Neural progenitor cell (in vitro differentiated cells): ENCODE results near the gene TLE3. TPM values are rescaled to one million over a fixed set of nuclear protein-coding genes. Genes with fewer than 3 reads are reported as not detected.

Experiments
- DNase-seq: peaks from one replicate; pipeline ENCODE4 v3.0.0-alpha.2; 2016; ENCODE audit warnings: low spot score
- H2AFZ ChIP-seq: fragments of 200-600 bp; sonication (generic); replicated peaks from 2 replicates; pipeline ENCODE4 v1.6.1; 2016; ENCODE audit warnings: antibody characterized with exemption
- H3F3A ChIP-seq: fragments of 200-600 bp; sonication (generic); 2 replicates; pipeline ENCODE4 v1.6.1; 2016; ENCODE audit warnings: antibody characterized with exemption, low read depth
- H3K27ac ChIP-seq: fragments of 200-600 bp; sonication (generic); 2 replicates; pipeline ENCODE4 v1.5.1; 2016; ENCODE audit warnings: mild to moderate bottlenecking
- H3K27me3 ChIP-seq: fragments of 200-600 bp; sonication (generic); 2 replicates; pipeline ENCODE4 v1.6.1; 2016; ENCODE audit warnings: mild to moderate bottlenecking, moderate library complexity
- H3K36me3 ChIP-seq: fragments of 200-600 bp; sonication (generic); 2 replicates; pipeline ENCODE4 v1.5.1; 2016
- H3K4me1 ChIP-seq: fragments of 200-600 bp; sonication (generic); 2 replicates; pipeline ENCODE4 v1.6.1; 2016; ENCODE audit warnings: mixed run types
- H3K4me2 ChIP-seq: fragments of 200-600 bp; sonication (generic); 2 replicates; pipeline ENCODE4 v1.6.1; 2016
- H3K4me3 ChIP-seq: fragments of 200-600 bp; sonication (generic); 2 replicates; pipeline ENCODE4 v1.5.1; 2016
- H3K79me2 ChIP-seq: fragments of 200-600 bp; sonication (generic); 2 replicates; pipeline ENCODE4 v1.6.1; 2016; ENCODE audit warnings: low read depth
- H3K9ac ChIP-seq: fragments of 200-600 bp; sonication (generic); 2 replicates; pipeline ENCODE4 v1.6.1; 2016
- H3K9me3 ChIP-seq: fragments of 200-600 bp; sonication (generic); 2 replicates; pipeline ENCODE4 v1.5.1; 2016; ENCODE audit warnings: low read depth
- H4K20me1 ChIP-seq: fragments of 200-600 bp; sonication (generic); 2 replicates; pipeline ENCODE4 v1.6.1; 2016; ENCODE audit warnings: low read depth
- H3K27ac Mint-ChIP-seq: 3 replicates; pipeline ENCODE4 v1.8.0; 2021; ENCODE audit warnings: mixed read lengths
- H3K27me3 Mint-ChIP-seq: 2 replicates; pipeline ENCODE4 v1.8.0; 2022; ENCODE audit warnings: low read depth, mild to moderate bottlenecking, inconsistent platforms, moderate library complexity, mixed read lengths; ENCODE audit not compliant: insufficient read depth
- H3K36me3 Mint-ChIP-seq: 3 replicates; pipeline ENCODE4 v1.8.0; 2021; ENCODE audit warnings: mixed read lengths
- H3K4me1 Mint-ChIP-seq: 3 replicates; pipeline ENCODE4 v1.8.0; 2021; ENCODE audit warnings: mixed read lengths
- H3K4me3 Mint-ChIP-seq: 3 replicates; pipeline ENCODE4 v1.8.0; 2021; ENCODE audit warnings: mild to moderate bottlenecking, moderate library complexity, mixed read lengths
- H3K9me3 Mint-ChIP-seq: 3 replicates; pipeline ENCODE4 v1.8.0; 2020; ENCODE audit warnings: mixed read lengths
- EZH2 ChIP-seq: fragments of 200-600 bp; sonication (generic); IDR thresholded peaks from 2 replicates; pipeline ENCODE4 v1.6.1; 2017; ENCODE audit warnings: antibody characterized with exemption, mild to moderate bottlenecking, moderate library complexity
- EZH2phosphoT487 ChIP-seq: fragments of 200-600 bp; sonication (generic); IDR thresholded peaks from 2 replicates; pipeline ENCODE4 v1.6.1; 2017; ENCODE audit warnings: antibody characterized with exemption
- total RNA-seq: library from RNA; depleted of rRNA; stranded (reverse); fragments of >200 nt; gene quantifications from 2 replicates; pipeline ENCODE4 v1.2.3, GENCODE V29; 2015; ENCODE audit warnings: low replicate concordance
- TF ChIP-seq, protein P1 (sequence below): fragments of 200-600 bp; sonication (generic); IDR thresholded peaks from 2 replicates; pipeline ENCODE4 v1.5.1; 2017; ENCODE audit warnings: antibody characterized with exemption, mild to moderate bottlenecking

The TLE3 gene
- total RNA-seq, 1 donor from 2014 or later, result 22.1 TPM

- H3K4me3 ChIP-seq, result peak overlapping the region; percentile 37
These were observed 3.9 kb upstream of the TLE3 start for GRCh38 chr15:70101459-70102113.

DNA sequence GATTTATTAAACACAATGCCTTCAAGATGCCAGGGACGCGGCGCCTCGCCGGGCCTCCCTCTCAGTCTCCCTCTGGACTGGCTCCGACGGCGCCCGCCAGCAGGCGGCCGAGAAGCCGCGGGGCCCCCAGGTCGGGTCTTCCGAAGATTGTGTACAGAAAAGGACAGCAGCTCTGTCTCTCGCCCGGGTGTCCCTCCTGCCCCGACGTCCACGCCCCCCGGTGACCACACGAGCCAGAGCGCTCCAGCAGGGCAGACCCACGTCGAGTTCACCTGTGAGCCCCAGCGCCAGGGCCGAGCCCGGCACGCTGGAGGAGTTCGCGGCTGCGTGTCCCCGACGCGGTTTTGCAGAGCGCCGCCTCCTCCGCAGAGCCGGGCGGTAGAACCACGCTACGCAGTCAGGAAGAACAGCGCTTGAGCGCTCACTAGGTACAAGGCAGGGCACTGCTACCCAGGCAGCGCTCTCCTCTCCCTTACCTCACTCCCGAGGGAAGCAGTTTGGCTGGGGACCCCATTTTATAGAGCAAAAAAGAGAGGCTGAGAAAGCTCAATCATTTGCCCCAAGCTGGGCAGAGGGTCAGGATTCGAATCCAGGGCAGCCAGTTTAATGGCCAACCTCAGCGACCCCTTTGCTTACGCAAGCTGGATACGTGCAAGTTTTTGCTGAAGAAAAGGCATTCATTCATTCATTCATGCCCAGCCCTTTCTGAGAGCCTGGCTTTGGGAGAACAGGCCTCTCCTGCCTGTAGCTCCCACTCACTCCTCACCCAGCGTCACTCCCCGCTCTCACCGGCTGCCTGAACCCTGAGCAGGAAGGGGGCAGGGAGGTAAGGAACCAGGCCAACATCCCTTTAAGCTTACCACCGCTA lies 3.0 kb upstream of the TLE3 start:
- no peak overlapping the region for H3K9ac ChIP-seq
- H2AFZ ChIP-seq, result no peak overlapping the region
- Mint-ChIP-seq H3K27me3 (peaks cover 25% of the 10 kb centered on the region), H3K27ac (no peak overlapping the region), H3K4me3 (peak overlapping the region; percentile 94), H3K36me3 (no peaks in the 10 kb centered on the region), H3K9me3 (peaks cover 2% of the 10 kb centered on the region), H3K4me1 (peaks cover 50% of the 10 kb centered on the region)
- H3K79me2 ChIP-seq, result peaks cover 20% of the 10 kb centered on the region
- peak; percentile 49 for TF ChIP-seq EZH2
- TF ChIP-seq, protein P1, sequence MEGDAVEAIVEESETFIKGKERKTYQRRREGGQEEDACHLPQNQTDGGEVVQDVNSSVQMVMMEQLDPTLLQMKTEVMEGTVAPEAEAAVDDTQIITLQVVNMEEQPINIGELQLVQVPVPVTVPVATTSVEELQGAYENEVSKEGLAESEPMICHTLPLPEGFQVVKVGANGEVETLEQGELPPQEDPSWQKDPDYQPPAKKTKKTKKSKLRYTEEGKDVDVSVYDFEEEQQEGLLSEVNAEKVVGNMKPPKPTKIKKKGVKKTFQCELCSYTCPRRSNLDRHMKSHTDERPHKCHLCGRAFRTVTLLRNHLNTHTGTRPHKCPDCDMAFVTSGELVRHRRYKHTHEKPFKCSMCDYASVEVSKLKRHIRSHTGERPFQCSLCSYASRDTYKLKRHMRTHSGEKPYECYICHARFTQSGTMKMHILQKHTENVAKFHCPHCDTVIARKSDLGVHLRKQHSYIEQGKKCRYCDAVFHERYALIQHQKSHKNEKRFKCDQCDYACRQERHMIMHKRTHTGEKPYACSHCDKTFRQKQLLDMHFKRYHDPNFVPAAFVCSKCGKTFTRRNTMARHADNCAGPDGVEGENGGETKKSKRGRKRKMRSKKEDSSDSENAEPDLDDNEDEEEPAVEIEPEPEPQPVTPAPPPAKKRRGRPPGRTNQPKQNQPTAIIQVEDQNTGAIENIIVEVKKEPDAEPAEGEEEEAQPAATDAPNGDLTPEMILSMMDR, result peak; percentile 44
- peak; percentile 9 for TF ChIP-seq EZH2phosphoT487
- DNase-seq, result peak; percentile 80
- peak overlapping the region; percentile 74 for H3K4me2 ChIP-seq
- H3K36me3 ChIP-seq, result no peaks in the 10 kb centered on the region
- H3K27ac ChIP-seq, result no peak overlapping the region
- H4K20me1 ChIP-seq, result peaks cover 21% of the 10 kb centered on the region
- H3K9me3 ChIP-seq, result no peaks in the 10 kb centered on the region
- H3K4me3 ChIP-seq, result peak overlapping the region; percentile 37
- peaks cover 26% of the 10 kb centered on the region for H3K27me3 ChIP-seq
- peaks cover 23% of the 10 kb centered on the region for H3F3A ChIP-seq
- peaks cover 16% of the 10 kb centered on the region for H3K4me1 ChIP-seq

More at GRCh38 chr15:70101459-70102113, 3.9 kb upstream of the TLE3 start:
- Mint-ChIP-seq H3K27ac (peak overlapping the region; percentile 30), H3K4me1 (peaks cover 50% of the 10 kb centered on the region), H3K36me3 (no peaks in the 10 kb centered on the region), H3K27me3 (peaks cover 25% of the 10 kb centered on the region), H3K4me3 (peak overlapping the region; percentile 94), H3K9me3 (peaks cover 2% of the 10 kb centered on the region)
- Histone ChIP-seq H3K9me3 (no peaks in the 10 kb centered on the region), H3K9ac (no peak overlapping the region), H2AFZ (no peak overlapping the region), H3K4me1 (peaks cover 16% of the 10 kb centered on the region), H4K20me1 (peaks cover 19% of the 10 kb centered on the region), H3K27ac (no peak overlapping the region), H3K4me2 (peak overlapping the region; percentile 74), H3K79me2 (peaks cover 11% of the 10 kb centered on the region), H3K36me3 (no peaks in the 10 kb centered on the region), H3K27me3 (peaks cover 26% of the 10 kb centered on the region), H3F3A (peaks cover 23% of the 10 kb centered on the region)
- DNase-seq, result peak; percentile 93
- TF ChIP-seq EZH2phosphoT487 (no peak), EZH2 (no peak)
- TF ChIP-seq, protein P1, result no peak

DNA sequence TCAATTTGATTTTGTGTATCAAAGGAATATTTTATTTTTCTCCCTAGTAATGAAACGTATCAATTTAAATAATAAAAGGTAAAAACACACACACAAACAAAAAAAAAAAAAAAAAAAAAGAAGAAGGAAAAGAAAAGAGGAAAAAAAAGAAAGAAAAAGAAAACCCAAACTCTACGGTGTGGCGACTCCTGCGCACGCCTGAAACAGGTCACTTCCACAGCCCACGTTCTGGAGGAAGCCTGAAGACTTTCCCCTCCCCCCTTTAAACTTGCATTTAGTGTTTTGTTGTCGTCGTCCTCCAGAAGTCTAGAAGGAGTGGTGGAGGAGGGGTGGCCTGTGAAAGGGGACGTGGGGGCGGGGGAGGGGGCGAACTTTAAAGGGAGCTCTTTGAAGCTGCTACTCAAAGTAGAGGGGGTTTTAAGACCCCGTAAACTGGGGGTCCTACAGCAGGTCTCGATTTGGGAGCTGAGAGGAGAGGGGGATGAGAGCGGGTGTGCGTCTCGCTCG lies 2.3 kb upstream of the TLE3 start:
- no peaks in the 10 kb centered on the region for H3K9me3 ChIP-seq
- no peak overlapping the region for H3K27ac ChIP-seq
- no peaks in the 10 kb centered on the region for H3K36me3 ChIP-seq
- peak overlapping the region; percentile 74 for H3K4me2 ChIP-seq
- DNase-seq, result peak; percentile 71
- peaks cover 25% of the 10 kb centered on the region for H3K27me3 Mint-ChIP-seq
- no peak for TF ChIP-seq EZH2phosphoT487
- TF ChIP-seq, protein P1, result no peak
- TF ChIP-seq EZH2, result no peak
- peak overlapping the region; percentile 94 for H3K4me3 Mint-ChIP-seq
- no peak overlapping the region for H3K9ac ChIP-seq
- peaks cover 26% of the 10 kb centered on the region for H3K79me2 ChIP-seq
- no peak overlapping the region for H2AFZ ChIP-seq
- peak overlapping the region; percentile 37 for H3K4me3 ChIP-seq
- peaks cover 26% of the 10 kb centered on the region for H3K27me3 ChIP-seq
- peaks cover 23% of the 10 kb centered on the region for H3F3A ChIP-seq
- H3K27ac Mint-ChIP-seq, result no peak overlapping the region
- peaks cover 52% of the 10 kb centered on the region for H3K4me1 Mint-ChIP-seq
- no peaks in the 10 kb centered on the region for H3K36me3 Mint-ChIP-seq
- H3K4me1 ChIP-seq, result peaks cover 16% of the 10 kb centered on the region
- H4K20me1 ChIP-seq, result peaks cover 28% of the 10 kb centered on the region
- peaks cover 2% of the 10 kb centered on the region for H3K9me3 Mint-ChIP-seq
